ENCODE results near the gene POU2AF1.

The POU2AF1 gene

DNA sequence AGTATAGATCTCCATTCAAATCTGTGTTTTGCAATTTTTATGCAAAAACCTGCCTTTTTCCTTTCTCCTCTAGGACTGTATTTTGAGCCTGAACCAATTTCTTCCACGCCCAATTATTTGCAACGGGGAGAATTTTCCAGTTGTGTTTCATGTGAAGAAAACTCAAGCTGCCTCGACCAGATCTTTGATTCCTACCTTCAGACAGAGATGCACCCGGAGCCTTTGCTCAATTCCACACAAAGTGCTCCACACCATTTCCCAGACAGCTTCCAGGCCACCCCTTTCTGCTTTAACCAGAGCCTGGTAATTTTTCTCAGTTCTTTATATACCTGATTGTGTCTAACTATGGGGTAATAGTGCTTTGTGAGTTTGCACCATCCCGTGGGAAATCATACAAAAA is 72.8 kb downstream of the POU2AF1 start:
- no peak for TF ChIP-seq JUND (IDR thresholded peaks at IDR 0.05; ENCODE audit: low read depth)
- in situ Hi-C loops (cut with HindIII; ENCODE audit: low pct_unique_long_range_greater_than_20kb, low sequenced_read_pairs), result no loop called here
- peak in 1 of 2 experiments; percentile 78 for DNase-seq (ENCODE audit: low read depth in 1 of 2, low spot score in 1 of 2)

DNA sequence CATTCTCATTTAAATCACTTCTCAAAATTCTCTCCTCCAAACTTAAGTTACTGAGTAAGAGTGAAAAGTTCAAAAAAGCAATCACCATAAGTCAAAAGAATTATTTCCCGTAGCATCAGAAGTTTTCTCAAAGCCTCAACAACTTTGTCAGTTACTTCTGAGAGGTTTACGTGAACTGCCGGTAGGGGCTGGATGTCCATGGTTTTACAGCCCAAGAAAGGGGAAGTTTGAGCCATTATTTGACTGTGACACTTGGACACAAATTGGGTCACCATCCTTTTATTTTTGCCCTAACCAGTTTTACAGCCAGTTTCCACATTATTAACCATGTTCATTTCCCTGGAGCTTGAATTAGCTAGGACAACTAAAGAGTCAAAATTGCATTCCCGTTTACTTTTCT is 73.2 kb downstream of the POU2AF1 start:
- no peak for DNase-seq (ENCODE audit: low read depth in 1 of 2, low spot score in 1 of 2)
- in situ Hi-C loops (cut with HindIII; ENCODE audit: low pct_unique_long_range_greater_than_20kb, low sequenced_read_pairs), result no loop called here
- TF ChIP-seq JUND (IDR thresholded peaks at IDR 0.05; ENCODE audit: low read depth), result no peak

DNA sequence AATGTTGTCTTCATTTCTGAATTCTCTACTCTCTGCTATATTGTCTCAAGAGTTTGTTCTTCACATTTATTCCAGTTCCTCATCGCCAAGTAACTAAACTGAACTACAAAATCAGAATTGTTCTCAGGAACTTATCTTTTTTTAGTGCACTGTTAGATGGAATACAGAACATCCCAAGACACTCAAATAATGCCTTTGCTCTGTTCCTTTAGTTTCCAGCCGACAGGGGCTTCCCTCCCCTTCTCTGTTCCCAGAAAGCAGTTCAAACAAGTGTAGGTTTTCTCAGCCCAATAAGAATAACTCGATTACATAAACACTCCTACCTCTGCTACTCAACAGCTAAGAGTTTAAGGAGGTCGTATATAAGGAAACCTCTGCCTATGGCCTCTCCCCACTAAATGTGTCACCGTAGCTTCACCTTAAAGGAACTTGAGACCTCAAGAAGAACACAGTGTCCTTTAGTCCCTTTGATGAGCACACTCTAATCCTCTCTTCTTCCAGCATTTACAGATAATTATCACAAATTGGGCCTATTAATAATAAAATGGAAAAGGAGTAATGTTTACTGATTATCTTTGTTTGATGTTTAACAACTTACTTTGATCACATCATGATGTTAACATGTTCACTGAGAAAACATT is 73.8 kb downstream of the POU2AF1 start:
- no peak for TF ChIP-seq JUND (IDR thresholded peaks at IDR 0.05; ENCODE audit: low read depth)
- in situ Hi-C loops (cut with HindIII; ENCODE audit: low pct_unique_long_range_greater_than_20kb, low sequenced_read_pairs), result no loop called here
- peak in 1 of 2 experiments; percentile 62 for DNase-seq (ENCODE audit: low read depth in 1 of 2, low spot score in 1 of 2)

DNA sequence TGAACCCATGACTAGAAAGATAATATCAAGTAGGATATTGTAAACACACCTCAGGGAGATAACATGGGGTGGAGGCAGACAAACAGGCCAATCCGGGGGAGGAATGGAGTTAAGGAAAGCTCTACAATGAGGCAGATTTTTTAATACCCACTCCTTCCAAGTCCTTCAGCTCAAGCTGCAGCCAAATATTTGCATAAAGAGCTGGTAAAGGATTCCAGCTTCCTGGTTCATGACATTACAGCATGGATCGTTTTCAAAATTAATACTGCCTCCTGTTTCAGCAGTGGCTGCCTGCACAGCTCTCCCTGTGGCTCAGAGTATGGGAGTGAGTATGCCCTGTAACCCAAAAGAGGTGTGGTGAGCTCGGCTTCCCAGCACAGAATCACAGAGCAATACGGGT is 75.6 kb downstream of the POU2AF1 start:
- DNase-seq (ENCODE audit: low read depth in 1 of 2, low spot score in 1 of 2), result peak; percentile 86 to 98
- in situ Hi-C loops (cut with HindIII; ENCODE audit: low pct_unique_long_range_greater_than_20kb, low sequenced_read_pairs), result no loop called here
- TF ChIP-seq JUND (IDR thresholded peaks at IDR 0.05; ENCODE audit: low read depth), result peak; percentile 92

DNA sequence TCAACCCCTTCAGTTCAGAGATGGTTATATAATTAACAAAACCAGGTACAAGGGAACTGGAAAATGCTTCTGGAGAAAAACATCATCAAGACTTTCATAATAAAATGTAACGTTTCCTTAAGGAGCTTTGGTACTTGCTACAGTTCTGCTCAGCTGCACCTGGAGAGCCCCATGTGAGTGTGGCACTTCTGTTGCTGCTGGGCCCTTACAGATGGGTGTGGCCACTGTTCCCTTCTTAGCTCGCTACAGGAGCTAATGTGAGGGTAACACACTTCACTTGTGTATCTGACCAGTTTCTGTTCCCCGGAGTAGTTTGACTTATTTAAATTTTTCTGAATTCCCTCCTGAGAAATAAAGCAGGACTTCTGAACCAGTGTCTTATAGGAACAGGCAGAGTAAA is 76.8 kb downstream of the POU2AF1 start:
- TF ChIP-seq JUND (IDR thresholded peaks at IDR 0.05; ENCODE audit: low read depth), result no peak
- in situ Hi-C loops (cut with HindIII; ENCODE audit: low pct_unique_long_range_greater_than_20kb, low sequenced_read_pairs), result no loop called here
- peak in 1 of 2 experiments; percentile 41 for DNase-seq (ENCODE audit: low read depth in 1 of 2, low spot score in 1 of 2)

Data from T47D (cell line).